GM12878 (cell line): ENCODE results near the gene MPST. TPM values are rescaled to one million over a fixed set of nuclear protein-coding genes. Genes with fewer than 3 reads are reported as not detected.

Source experiments
- ATAC-seq: fragments of 200-7000 bp; cut with Tn5 transposase; 3 replicates; pipeline ENCODE4 v1.9.1; 2020; ENCODE audit warnings: mild to moderate bottlenecking, moderate library complexity
- BruUV-seq: library from RNA; stranded (reverse); fragments of 400-500 nt; replicated peaks from 2 replicates; lab custom pipeline; 2021; lab: Mats Ljungman, UMichigan
- CTCF ChIA-PET: fragments of 300-600 bp; sonication (Branson Sonifier 250); formaldehyde crosslinking; extraction: SDS; loops from one replicate; lab custom pipeline; 2021; ENCODE audit warnings: inconsistent platforms; lab: Yijun Ruan, JAX
- POLR2A ChIA-PET: fragments of 350-600 bp; formaldehyde crosslinking; extraction: SDS; loops from one replicate; lab custom pipeline; 2021; ENCODE audit warnings: inconsistent platforms; lab: Charles Lee
- RAD21 ChIA-PET: fragments of 300-600 bp; sonication (Branson Sonifier 250); formaldehyde crosslinking; loops from one replicate; lab custom pipeline; 2023; ENCODE audit warnings: antibody characterized with exemption; ENCODE audit not compliant: unreplicated experiment; lab: Charles Lee
- SMC1A ChIA-PET: fragments of 300-600 bp; sonication (Branson Sonifier 250); formaldehyde crosslinking; loops from one replicate; lab custom pipeline; 2023; ENCODE audit not compliant: unreplicated experiment, uncharacterized antibody; lab: Charles Lee
- DNase-seq: peaks from one replicate; pipeline ENCODE4 v3.0.0-alpha.2; 2011; ENCODE audit warnings: low read depth, low spot score
- FAIRE-seq: peaks from 3 replicates; lab custom pipeline; 2011; peaks lifted over from hg19 to GRCh38; lab: Jason Lieb, UNC
- H2AFZ ChIP-seq: 2 replicates; pipeline ENCODE4 v1.6.0; 2011; ENCODE audit warnings: low read depth, low read length, control low read depth; ENCODE audit not compliant: control insufficient read depth
- H3K27ac ChIP-seq: 2 replicates; pipeline ENCODE4 v1.5.1; 2011; ENCODE audit warnings: control low read depth; ENCODE audit not compliant: control insufficient read depth, insufficient read depth
- H3K27me3 ChIP-seq, 2 experiments: replicated peaks in 1 of 2; 2 replicates each; pipeline versions ENCODE4 v1.6.0 to v1.6.1; 2011; ENCODE audit warnings: low read length in 1 of 2; ENCODE audit not compliant: control insufficient read depth in 2 of 2, insufficient read depth in 2 of 2
- H3K36me3 ChIP-seq, 2 experiments: 2 replicates each; pipeline ENCODE4 v1.5.1; 2011; ENCODE audit warnings: low read length in 1 of 2; ENCODE audit not compliant: control insufficient read depth in 2 of 2, insufficient read depth in 2 of 2
- H3K4me1 ChIP-seq: 2 replicates; pipeline ENCODE4 v1.6.1; 2011; ENCODE audit warnings: mild to moderate bottlenecking, low read length, moderate library complexity, mixed read lengths; ENCODE audit not compliant: control insufficient read depth, insufficient read depth
- H3K4me2 ChIP-seq: 2 replicates; pipeline ENCODE4 v1.6.0; 2011; ENCODE audit warnings: control low read depth; ENCODE audit not compliant: control insufficient read depth, insufficient read depth
- H3K4me3 ChIP-seq: fragments of 200-600 bp; sonication (generic); 2 replicates; pipeline ENCODE4 v1.5.1; 2016
- H3K79me2 ChIP-seq: 2 replicates; pipeline ENCODE4 v1.6.0; 2011; ENCODE audit warnings: low read length; ENCODE audit not compliant: control insufficient read depth, insufficient read depth
- H3K9ac ChIP-seq: 2 replicates; pipeline ENCODE4 v1.8.0; 2011; ENCODE audit warnings: low read length, control low read depth, mixed read lengths; ENCODE audit not compliant: control insufficient read depth, insufficient read depth
- H3K9me3 ChIP-seq: replicated peaks from 3 replicates; pipeline ENCODE4 v1.5.1; 2011; ENCODE audit warnings: mild to moderate bottlenecking, low read length; ENCODE audit not compliant: control insufficient read depth, insufficient read depth
- H4K20me1 ChIP-seq: 2 replicates; pipeline ENCODE4 v1.6.0; 2011; ENCODE audit not compliant: control insufficient read depth, insufficient read depth
- JUNB ChIP-seq: IDR thresholded peaks from 2 replicates; pipeline ENCODE4 v1.6.1; 2016; ENCODE audit warnings: antibody characterized with exemption, mild to moderate bottlenecking
- NRF1 ChIP-seq: conservative IDR thresholded peaks from 2 replicates; pipeline ENCODE4 v1.6.1; 2011; ENCODE audit warnings: mild to moderate bottlenecking, low read depth, low read length, improper control_type of control experiment
- SIX5 ChIP-seq: IDR thresholded peaks from 2 replicates; pipeline ENCODE4 v1.6.1; 2011; ENCODE audit warnings: mild to moderate bottlenecking, low read depth, low read length, moderate library complexity; ENCODE audit not compliant: severe bottlenecking
- SUZ12 ChIP-seq: fragments of 200-600 bp; sonication (generic); IDR thresholded peaks from one replicate; pipeline ENCODE4 v1.6.1; 2018; ENCODE audit warnings: antibody characterized with exemption, mild to moderate bottlenecking; ENCODE audit not compliant: unreplicated experiment
- WGBS: methylation state at CpG from one replicate; pipeline ENCODE4 v1.1.6; 2016; ENCODE audit warnings: low lambda C conversion rate; ENCODE audit not compliant: insufficient replicate concordance, insufficient coverage; ENCODE audit errors: missing lambda C conversion rate; 5-methylcytosine and 5-hydroxymethylcytosine counted together
- in situ Hi-C: fragments of 300-500 bp; cut with MboI; formaldehyde crosslinking; loops from 9 replicates; pipeline ENCODE4 v1.14.3; 2018; ENCODE audit warnings: mixed read lengths
- intact Hi-C: fragments of 100-400 bp; cut with micrococcal nuclease; formaldehyde crosslinking; loops from one replicate; pipeline ENCODE4 v1.14.2; 2022; ENCODE audit not compliant: unreplicated experiment
- polyA plus RNA-seq, 11 experiments: library from polyadenylated mRNA; depleted of rRNA in 4 of 11; unstranded in 6 of 11; stranded (reverse) in 5 of 11; fragments of >200 nt; fragmentation: Nextera tagmentation in 4 of 11; fragmentation: Illumina TruSeq in 1 of 11; extraction: Ambion mirVana in 4 of 11; extraction: Trizol in 1 of 11; gene quantifications; 1 replicate in 1 of 11; 2 replicates in 10 of 11; pipeline versions ENCODE4 v1.2.1 to v1.2.3, GENCODE V29; 2011 to 2016; ENCODE audit warnings: inconsistent platforms in 2 of 11, missing spikeins in 2 of 11, low read depth in 1 of 11
- total RNA-seq, 4 experiments: library from RNA; depleted of rRNA in 3 of 4; stranded (reverse); fragments of >200 nt in 3 of 4; fragmentation: Illumina TruSeq in 1 of 4; extraction: Trizol in 1 of 4; gene quantifications; 2 replicates each; pipeline versions ENCODE4 v1.2.1 to v1.2.3, GENCODE V29; 2013 to 2021

Gene MPST
- total and polyA plus RNA-seq, 10 of the 15 experiments (the other 5 are each of a cell fraction or from before 2014, with no cell fraction given): 0.95 to 88.7 (median 38.5) TPM

- 24% methylated on average over 7 of the region's 7 CpGs for WGBS
- H3K27ac ChIP-seq: no peak overlapping the region
- no peaks in the 10 kb centered on the region for H3K9me3 ChIP-seq
- SMC1A ChIA-PET: interaction anchor here (1.0 to 2.4 kb wide), 6 partner anchors 15 to 263 kb away, joined by 3 to 11 read pairs (median 4); no protein-coding TSS in a partner anchor
- intact Hi-C loops: loop anchor here (10.0 kb wide), 1 partner anchor 189 kb away; no protein-coding TSS in a partner anchor
- no peak overlapping the region for H3K4me2 ChIP-seq
- no TSS peak for BruUV-seq
- no peak for TF ChIP-seq SIX5
- no peak for TF ChIP-seq SUZ12
- no peak for TF ChIP-seq NRF1
- no peak for TF ChIP-seq JUNB
- in situ Hi-C loops: no loop called here
- no peak overlapping the region for H3K9ac ChIP-seq
- RAD21 ChIA-PET: interaction anchor here (1.4 to 2.8 kb wide), 5 partner anchors 63 to 261 kb away, joined by 3 to 21 read pairs (median 9); no protein-coding TSS in a partner anchor
- POLR2A ChIA-PET: no interaction called here
- peaks cover 10% of the 10 kb centered on the region for H3K4me1 ChIP-seq
- no peaks in the 10 kb centered on the region for H3K79me2 ChIP-seq
- no peaks in the 10 kb centered on the region for H3K36me3 ChIP-seq
- CTCF ChIA-PET: interaction anchor here (0.9 to 4.6 kb wide), 31 partner anchors 10 to 496 kb away, joined by 3 to 39 read pairs (median 5); partner anchors contain the start of genes IFT27, MPST and TST
- FAIRE-seq (no peak), ATAC-seq (no peak), DNase-seq (no peak)
- peaks cover 0 to 2% of the 10 kb centered on the region in 2 experiments; a peak in 1 of 4 replicates for H3K27me3 ChIP-seq
- H3K4me3 ChIP-seq: no peak overlapping the region
- H4K20me1 ChIP-seq: no peaks in the 10 kb centered on the region
- no peak overlapping the region for H2AFZ ChIP-seq
These were observed 23.8 kb downstream of the MPST start for GRCh38 chr22:37043209-37043827.
